Activated CD4-positive, CD25-positive, alpha-beta regulatory T cell treated with anti-CD3 and anti-CD28 coated beads, Interleukin-2, amount 50 U/mL, for 16 hours (primary cell): ENCODE results near the gene MCF2L2.

Source experiments
- DNase-seq: peaks from one replicate; pipeline ENCODE4 v3.0.0-alpha.2; 2020; ENCODE audit warnings: low read depth, low spot score

MCF2L2 gene

DNA sequence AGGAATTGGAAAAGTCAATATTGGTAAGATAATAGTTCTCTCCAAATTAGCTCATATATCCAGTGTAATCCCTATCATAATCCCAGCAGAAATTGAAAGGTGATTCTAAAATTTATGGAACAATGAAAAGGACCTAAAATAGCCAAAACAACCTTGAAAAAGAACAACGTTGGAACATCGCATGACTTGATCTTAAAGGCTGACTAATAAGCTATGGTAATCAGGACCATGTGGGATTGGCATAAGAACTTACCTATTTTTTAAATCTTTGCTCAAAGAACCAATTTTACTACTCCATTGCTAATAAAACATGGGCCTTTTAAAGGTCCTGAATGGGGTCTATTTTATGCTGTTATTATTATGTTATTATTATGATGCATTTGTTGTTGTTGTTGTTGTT is 134.5 kb downstream of the MCF2L2 start:
- DNase-seq: no peak

DNA sequence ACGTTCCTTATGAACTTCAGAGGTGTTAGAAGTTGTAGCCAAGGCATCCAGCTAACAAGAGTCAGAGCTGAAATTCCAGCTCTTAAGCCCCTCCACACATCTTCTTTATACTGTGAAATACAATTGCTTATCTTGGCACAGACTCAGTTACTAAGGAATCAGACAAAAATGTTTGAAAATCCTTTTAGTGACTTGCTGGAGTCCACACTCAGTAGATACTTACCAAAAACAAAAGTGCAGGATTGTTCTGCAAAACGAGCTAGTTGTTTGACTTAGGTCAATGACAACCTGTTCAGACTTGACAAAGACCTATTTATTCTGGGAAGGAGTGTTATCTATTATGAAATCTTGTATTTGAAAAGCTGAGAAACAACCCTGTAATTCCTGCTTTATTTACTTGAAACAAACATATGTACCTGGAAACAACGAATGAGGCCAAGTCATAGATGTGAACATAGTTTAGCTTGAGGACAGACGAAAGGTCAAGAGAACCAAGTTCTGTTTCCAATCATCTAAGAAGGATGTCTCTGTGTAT is 136.9 kb downstream of the MCF2L2 start:
- DNase-seq: no peak

DNA sequence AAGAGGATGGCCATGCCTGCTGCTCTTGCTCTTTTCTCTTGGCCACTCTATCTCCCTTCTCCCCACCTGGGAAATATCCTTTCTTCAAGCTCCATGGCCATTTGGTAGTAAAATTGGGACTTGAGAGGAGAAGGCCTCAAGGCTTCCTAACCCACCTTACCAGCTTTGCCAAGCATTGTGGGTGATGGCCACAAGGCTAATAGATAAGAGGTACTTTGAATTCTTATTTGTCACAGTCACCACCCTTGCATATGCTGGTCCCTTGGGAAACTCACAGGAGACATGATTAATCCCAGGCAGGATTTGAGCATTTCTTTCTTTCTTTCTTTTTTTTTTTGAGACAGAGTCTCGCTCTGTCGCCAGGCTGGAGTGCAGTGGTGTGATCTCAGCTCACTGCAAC is 138.2 kb downstream of the MCF2L2 start:
- DNase-seq: no peak

DNA sequence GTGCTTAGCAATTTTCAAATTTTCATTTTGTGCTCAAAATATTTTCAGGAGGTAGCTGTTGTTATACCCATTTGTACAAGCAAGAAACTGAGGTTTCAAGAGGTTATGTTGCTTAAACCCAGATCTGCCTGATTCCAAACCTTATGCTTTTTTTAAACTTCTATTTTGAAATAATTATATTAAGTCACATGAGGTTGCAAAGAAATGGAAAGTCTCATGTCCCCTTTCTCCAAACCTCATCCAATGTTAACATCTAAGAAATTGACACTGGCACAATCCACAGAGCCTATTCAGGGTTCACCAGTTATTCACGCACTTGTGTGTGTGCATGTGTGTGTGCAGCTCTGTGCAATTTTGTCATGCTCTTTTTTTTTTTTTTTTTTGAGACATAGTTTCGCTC is 140.3 kb downstream of the MCF2L2 start:
- no peak for DNase-seq

DNA sequence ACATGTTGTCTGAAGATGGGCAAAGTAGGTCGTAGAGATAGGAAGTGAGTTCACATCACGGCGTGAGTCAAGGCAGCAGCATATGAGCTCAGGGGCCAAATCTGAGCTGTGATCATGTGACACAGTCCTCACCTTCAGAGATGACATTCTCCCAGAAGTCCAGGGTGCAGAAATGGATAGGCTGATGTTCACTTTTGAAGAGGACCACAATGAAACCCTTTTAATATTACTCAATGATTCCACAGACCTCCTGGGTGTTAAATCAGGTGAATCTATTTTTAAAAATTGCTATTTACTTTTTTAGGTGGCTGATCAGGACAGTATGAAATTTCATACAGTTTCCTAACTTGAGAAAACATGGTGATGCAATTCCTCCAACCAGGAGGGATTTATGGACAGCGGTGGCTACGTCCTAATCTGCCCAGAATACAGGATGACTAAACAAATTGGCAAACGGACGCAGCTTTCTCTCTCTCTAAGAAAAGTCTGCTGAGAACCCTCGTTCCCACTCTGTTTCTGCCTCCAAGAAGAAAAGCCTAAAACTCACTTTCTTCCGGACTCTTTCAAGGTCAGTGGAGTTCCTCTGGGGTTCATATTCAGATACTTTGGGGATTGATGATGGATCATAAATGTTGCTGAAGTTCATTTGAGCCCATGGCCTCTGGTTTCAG is 141.0 kb downstream of the MCF2L2 start:
- DNase-seq: no peak

DNA sequence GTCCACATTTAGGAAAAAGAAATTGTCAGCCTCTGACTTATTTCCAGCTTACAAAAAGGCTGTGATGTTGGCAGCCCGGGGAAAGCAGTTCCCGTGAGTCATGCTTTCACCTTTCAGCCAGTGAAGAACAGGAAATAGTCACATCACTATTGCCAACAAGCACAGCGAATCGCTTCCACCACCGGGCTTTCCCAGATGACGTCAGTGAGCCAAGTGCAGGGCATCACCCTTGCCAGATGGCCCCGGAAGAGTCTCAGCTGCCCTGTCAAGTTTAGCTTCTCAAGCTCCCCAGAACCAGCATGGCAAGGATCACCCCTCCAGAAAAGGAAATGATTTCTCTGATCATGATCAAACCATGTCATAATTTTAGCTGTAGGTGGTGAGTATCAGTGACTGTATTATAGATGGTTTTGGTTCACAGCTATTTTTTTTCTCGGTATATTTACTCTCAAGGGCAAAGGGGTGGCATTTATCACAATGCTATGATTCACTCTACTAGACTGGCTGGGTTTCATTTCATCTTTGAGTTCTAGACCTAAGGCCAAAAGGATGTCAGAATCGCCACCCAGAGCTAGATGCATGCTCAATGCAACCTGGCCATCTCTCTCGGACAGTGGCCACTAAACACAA is 142.5 kb downstream of the MCF2L2 start:
- peak; percentile 86 for DNase-seq

DNA sequence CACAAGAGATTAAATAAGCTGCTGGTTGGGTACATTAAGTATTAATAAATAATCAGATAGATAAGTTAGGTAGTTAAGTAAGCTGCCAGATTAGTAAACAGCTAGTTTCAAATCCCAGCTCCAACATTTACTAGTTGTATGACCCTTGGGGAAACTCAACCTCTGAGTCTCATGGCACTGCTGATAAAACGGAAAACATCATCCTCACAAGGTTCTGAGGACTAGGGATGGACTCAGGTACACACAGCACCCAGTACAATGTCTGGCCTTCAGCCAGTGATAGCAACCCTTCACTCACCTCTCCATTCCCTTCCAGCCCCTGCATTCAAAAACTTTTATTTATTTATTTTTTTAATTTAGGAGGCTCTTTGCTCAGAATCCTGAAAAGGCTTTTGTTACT is 143.1 kb downstream of the MCF2L2 start:
- DNase-seq: no peak

DNA sequence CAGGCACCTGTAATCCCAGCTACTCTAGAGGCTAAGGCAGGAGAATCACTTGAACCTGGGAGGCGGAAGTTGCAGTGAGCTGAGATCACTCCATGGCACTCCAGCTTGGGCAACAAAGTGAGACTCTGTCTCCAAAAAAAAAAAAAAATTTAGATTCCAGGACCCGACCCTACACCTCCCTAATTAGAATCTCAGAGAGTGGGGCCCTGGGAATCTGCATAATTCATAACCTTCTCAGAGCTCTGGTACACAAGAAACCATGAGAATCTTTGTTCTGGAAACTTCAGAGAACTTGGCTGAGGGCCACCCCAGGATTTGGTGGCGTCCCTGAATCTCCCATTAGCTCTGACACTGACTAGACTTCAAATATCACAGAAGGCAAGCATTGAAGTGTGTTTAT is 143.8 kb downstream of the MCF2L2 start:
- DNase-seq: no peak

DNA sequence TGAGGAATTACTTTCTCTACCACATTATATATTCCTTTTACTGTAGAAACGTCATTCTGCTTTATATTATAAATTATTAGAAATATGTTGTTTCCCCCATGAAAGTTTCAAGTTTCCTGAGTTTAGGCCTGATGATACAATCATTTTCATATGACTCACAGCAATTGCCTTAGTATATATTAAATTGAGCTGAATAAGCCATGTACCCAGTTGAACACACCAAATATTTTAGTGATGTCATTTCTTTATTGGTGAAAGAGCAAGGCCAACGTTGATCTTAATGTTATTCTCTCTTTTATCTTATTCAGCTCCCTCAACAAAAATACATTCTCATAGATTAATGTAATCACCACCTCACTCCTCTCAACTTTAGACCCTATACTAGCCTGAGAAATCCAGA is 144.5 kb downstream of the MCF2L2 start:
- DNase-seq: no peak

DNA sequence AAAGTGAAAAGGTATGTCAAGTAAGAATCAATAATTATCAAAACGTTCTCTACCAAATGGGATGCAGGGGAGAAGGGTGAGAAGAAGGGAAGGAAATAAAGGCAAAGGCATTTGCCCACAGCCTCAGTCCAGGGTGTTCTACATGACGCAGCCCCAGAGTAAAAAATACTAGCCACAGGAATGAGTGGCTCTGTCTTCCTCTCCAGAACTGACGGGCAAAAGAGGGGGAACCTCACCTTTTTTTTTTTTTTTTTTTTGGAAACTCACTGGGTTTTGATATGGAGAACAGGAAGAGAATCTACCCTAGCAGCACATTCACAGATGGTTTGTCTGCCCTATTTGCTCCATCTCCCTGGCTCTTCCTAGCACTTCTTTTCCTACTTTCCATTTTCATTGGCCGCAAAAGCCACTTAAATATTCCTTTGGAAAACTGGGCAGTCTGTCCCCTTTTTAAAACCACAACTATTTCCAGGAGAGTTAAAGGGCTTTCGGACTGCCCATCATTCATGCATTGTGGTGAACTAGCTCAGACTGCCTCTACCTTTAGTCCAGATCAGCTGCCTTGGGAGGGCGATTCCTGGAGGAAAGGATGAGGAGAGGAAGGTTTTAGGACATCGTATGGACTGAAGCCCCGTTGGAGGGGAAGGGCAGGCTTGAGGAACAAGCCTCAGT is 147.2 kb downstream of the MCF2L2 start:
- no peak for DNase-seq

DNA sequence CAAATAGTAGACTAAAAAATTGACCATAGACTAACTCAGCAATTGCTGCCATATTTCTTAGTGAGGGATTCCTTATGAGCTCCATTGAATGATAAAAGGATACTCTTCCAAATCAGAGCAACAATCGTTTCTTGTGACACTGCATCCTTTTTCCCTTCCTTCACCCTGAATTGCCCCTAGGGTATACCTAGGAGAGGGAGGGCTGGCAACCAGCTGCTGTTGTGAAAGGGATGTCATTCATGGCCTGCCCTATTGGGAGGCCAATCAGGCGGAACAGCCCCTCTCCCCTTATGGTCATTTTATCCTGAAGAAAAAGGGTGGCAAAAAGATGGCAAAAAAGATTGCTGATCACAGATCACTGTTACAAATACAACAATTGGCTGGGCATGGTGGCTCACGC is 149.0 kb downstream of the MCF2L2 start:
- no peak for DNase-seq

DNA sequence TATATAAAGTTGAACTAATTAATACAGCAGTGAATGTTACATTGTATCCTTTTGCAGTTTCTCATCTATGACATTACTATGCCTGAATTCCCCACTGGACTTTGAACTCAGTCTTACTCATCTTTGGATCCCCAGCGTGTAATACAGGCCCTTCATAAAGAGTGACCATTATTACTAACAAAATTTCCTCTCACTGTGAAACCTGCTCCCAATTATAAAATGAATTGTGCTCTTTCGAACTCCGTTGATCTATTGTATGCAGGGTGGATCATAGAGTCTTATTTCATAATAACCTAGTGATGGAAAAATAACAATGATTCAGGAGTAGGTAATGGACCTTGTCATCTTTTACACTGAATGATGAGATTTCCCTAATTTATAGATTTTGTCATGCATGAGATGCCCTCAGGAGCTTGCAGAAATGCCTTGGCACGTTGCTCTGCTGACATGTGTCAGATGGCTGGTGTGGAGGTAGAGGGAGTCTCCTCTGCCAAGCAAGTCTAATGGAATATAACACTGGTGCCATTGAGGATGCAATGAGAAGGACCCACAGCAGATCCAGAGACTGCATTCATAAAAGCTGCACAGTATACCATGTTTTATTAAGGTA is 149.8 kb downstream of the MCF2L2 start:
- no peak for DNase-seq

DNA sequence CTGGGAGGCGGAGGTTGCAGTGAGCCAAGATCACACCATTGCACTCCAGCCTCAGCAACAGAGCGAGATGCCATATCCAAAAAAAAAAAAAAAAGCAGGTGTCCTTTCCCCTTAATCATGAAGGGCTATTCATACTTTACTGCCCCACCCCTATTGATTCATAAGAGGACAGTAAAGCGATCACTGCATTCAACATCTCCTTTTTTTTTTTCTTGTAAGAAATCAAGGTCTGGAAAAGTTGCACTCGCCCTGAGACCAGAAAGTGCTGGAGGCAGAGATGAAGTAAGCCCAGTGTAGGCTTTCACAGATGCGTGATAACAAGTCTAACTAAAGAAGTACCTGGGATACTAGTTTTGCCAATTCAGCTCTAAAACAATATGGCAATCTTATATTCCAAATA is 151.2 kb downstream of the MCF2L2 start:
- DNase-seq: no peak

DNA sequence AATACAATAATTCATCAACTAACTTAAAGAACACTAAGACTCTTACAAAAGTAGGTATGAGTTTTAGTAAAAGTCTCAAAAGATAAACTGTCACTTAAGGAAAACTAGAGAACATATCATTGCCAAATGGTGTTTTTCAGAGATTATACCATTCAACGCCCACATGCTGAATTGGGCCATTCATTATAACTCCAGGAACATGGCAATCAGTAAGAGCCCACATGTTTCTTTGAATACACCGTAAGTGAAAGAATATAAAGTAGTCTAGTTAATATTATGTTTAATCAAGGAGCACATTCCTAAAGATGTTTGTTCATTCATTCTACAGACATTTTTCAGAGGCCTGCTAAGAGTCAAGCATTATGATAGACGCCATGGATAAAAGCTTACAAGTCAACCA is 152.5 kb downstream of the MCF2L2 start:
- DNase-seq: no peak

DNA sequence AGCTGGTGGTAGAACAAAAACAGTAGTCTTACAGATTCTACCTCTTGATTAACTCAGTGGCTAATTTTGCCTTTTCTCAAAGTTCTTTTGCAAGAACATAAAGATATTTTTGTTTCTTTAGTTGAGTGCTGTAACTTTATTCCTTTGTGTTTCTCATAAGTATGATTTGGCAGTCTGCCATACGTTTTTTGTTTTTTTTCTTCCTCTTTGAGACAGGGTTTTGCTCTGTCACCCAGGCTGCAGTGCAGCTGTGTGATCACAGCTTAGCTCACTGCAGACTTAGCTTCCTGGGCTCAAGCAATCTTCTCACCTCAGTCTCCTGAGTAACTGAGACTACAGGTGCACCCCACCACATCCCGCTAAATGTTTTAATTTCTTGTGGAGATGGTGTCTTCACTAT is 153.0 kb downstream of the MCF2L2 start:
- no peak for DNase-seq

DNA sequence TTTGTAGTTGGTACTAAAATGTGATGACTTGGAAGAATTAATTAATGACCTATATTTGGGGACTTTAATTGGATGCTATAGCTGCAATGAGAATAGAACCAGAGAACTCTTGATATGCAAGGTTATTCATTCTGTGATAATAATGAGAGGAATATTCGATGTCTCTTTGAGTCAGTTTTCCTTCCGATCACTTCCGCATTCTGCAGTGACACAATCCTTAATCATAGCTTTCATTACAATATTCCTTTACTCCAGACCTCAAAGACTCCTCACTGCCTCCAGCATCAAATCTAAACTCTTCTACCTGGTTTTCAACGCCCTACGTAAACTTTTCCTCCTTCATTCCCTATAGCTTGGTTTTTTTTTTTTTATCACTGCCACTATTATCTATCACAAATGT is 153.8 kb downstream of the MCF2L2 start:
- no peak for DNase-seq

DNA sequence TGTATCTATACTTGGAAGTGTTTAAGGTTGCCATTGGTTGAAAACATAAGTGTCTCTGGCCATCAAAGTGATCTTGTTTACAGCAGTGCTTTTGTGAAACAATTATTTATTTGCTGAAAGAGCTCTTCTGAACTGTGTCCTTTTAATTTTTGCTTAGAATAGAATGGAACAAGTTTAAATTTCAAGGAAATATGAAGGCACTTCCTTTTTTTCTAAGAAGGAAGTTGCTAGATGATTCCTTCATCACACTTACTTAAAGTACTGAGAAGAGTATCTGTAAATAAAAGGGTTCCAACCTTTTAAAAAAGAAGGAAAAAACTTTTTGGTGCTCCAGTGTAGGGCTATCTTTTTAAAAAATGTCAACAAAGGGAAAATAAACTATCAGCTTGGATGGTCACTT is 155.6 kb downstream of the MCF2L2 start:
- no peak for DNase-seq

DNA sequence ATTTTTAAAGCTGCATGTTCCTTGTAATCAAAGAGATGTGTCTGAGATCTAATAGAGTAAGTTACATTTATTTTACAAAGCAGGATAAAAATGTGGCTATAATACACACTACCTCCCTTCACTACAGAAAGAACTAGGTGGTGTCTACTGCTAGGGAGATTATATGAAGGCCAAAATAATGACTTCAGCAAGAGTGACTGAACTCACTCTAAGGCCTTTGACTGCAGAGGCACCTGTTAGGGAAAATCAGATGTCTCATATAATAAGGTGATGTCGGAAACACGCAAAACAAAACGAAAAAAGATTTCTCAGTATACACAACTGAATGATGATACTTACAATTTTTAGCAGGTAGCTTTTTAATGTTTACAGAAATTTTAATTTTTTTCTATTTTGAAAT is 156.3 kb downstream of the MCF2L2 start:
- no peak for DNase-seq

DNA sequence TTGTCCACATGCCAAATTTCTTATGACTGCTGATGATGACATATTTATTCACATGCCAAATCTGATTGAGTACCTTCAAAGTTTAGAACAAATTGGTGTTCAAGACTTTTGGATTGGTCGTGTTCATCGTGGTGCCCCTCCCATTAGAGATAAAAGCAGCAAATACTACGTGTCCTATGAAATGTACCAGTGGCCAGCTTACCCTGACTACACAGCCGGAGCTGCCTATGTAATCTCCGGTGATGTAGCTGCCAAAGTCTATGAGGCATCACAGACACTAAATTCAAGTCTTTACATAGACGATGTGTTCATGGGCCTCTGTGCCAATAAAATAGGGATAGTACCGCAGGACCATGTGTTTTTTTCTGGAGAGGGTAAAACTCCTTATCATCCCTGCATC is 158.1 kb downstream of the MCF2L2 start:
- DNase-seq: no peak

DNA sequence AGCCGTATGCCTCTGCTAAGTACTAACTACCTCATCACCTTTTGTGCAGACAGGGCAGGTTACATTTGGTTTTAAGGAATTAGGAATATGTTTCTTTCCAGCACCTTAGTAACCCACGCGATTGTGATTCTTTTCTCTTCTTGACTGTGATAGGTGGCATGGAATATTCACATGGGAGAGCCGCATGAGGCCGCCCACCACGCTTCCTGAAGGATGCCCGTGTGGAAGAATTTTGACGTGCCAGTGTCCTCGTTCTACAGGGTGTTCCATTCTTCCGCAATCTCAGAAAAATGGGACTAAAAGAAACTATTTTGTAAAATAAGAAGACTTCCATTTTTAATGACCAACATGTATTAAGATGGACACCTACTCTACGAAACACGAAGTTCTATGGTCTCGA is 159.1 kb downstream of the MCF2L2 start:
- no peak for DNase-seq

DNA sequence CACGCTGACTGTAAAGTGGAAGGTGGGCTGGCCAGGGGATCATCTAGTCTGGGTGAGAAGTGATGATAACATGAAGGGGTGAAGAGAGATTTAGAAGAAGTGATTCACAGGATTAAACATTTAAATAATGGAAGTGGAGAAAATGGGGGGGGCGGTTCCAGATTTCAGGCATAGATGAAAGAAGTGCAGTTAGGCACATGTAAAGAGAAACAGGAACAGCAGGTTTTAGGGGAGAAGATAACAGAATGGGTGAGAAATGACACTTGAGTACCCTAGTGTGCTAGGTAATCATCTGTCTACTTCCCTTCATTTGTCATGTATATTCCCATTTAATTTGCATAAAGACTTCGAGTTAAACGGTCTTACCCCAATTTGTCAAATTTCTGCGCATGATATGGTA is 160.1 kb downstream of the MCF2L2 start:
- DNase-seq: no peak

DNA sequence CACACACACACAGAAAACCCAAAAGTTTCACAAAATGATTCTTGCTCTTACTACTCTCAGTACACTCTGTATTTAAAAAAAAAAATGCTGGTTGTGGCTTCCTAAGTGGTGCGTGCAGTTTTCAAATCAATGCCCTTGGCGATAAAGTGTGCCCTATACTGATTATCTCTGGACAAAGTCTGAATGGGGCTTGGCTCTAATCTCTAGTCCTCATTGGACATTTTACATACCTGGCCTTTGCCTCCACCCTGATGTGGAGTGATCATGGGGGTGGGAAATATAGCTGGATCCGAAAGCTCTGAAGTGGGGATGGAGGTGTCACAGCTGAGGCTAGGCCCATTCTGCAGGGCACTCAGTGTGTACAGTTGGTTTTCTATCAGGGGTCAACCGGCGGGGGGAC is 161.3 kb downstream of the MCF2L2 start:
- no peak for DNase-seq

DNA sequence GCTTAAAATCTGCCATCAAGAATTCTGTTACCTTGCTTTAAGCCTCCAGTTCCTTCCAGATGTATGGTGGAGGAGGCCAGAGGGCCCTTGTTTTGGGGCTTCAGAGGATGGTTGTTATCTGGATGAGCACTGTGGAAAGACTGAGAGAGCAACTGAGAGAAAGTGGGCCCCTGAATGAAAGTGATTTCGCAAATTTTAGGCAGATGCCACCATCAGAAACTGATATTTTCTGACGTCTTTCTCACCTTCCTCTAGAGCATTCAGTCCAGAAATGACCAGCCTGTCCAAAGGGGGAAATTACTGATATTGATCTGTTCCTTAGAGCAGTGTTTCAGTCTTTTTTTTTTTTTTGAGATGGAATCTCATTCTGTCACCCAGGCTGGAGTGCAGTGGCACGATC is 162.0 kb downstream of the MCF2L2 start:
- DNase-seq: no peak
